Ramos (cell line): Measurements from ENCODE around the gene LEF1.

Experiments
- in situ Hi-C: fragments of 300-500 bp; cut with MboI; formaldehyde crosslinking; loops from one replicate; pipeline ENCODE4 v1.14.3; 2022; ENCODE audit warnings: low sequenced_read_pairs; ENCODE audit not compliant: unreplicated experiment

The LEF1 gene

DNA sequence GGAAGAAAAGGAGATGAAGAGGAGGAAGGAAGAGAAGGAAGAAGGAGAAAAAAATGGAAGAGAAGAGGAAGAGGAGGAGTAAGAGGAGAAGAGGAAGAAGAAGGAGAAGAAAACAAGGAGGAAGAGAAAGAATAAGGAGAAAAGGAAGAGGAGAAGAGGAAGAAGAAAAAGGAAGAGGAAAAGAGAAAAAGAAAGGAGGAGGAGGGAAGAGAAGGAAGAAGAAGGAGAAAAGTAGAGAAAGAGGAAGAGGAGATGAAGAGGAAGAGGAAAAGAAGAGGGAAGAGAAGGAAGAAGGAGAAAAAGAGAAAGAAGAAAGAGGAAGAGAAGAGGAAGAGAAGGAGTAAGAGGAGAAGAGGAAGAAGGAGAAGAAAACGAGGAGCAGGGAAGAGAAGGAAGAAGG is 11.8 kb upstream of the LEF1 start:
- in situ Hi-C loops, result no loop called here

DNA sequence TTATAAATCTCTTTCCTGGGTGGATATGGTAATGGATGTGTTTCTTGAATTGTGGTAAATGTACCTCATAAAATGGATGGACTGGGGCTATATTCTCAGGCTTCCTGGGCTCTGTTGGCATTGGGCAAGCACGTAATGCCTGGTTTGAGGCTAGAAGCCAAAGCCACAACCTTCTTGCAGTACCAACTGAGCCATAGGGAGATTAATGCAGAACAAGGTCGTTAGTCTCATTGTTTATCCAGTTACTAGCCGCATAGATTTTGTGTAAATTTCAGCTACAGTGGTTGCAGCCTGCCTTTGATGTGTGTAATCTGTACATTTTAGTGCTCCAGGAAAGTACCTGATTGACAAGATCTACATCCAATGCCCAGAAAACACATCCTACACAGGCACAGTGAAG is 7.2 kb upstream of the LEF1 start:
- in situ Hi-C loops, result no loop called here

DNA sequence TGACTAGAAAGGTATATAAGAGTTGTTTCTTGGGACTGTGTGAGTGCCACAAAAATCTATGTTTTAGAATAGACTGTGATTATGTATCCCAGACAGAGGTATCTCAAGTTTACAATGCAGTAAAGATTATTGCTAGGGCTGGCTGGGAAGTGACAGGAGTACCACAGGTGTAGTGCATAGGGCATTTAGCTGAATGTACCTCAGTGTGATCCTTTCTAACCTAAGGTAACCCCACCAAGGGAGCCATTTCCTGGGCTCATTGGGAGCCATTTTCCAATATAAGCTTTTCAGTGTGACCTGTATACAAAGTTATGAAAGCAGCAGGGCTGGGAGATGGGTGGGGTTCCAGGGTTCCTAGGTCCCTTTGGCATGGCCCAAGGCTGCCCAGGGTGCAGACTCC is 6.1 kb upstream of the LEF1 start:
- in situ Hi-C loops, result loop anchor here (5.0 to 25.0 kb wide), 2 partner anchors 148 to 463 kb away; partner anchors contain the start of gene PAPSS1

DNA sequence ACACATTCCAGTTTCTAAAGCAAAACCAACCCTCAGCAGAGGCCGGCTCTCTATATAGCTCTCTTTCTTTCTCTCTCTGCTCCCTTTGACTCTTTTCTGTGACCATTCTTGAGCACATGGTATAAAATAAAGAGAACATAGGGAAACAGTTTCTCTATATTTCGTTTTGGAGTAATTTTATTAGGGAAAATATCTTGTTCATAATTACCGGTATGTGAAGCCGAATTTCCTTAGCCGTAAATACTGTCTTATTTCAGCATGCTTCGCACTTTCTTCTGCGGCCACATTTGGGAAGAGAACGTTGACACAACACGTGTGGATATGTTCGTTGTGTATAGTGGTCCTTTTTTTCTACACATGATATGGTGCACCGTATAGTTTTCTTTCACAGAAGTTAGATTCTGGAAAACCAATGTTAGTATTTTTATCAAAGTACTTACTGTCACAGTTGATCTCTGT is 4.9 kb upstream of the LEF1 start:
- in situ Hi-C loops, result loop anchor here (5.0 to 25.0 kb wide), 2 partner anchors 146 to 461 kb away; partner anchors contain the start of gene PAPSS1

DNA sequence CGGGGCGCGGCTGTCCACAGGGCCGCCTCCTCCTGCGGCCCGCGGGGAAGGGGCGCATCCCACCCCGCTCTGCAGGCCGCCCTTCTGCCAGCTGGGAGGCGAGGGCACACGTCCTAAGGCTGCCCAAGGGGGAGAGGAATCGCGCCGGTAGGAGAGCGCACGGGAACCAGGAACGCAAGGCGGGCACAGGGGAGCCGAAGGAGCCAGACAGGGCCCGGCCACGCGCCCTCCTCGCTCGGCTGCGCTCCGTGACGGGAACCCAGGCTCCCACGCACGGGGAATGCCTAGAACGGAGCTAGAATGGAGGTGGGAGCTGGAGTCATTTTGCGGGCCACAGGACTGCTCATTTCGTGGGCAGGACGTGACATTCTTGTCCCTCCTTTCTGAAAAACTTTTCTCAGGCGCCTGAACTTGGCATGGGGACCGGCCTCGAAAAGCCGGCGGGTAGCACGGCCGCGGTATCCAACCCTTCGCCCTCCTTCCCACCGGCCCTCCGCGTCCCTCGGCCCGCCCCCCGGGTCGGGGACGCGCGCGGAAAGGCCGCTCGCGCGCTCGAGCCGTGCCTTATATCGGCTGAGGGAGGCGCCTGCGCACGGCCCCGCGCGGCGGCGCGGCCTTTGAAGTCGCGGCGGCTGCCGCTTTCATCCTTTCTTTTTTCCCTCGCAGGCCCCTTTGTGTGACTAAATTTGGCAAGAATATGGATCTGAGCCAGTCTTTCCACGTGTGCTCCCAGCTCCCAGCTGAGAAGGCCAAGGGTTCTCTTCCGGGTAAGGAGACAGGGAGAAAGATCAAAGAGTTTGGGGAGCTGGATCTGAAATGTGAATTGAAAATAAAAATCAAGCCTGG is 4.2 kb upstream of the LEF1 start:
- in situ Hi-C loops, result loop anchor here (5.0 to 25.0 kb wide), 2 partner anchors 146 to 461 kb away; partner anchors contain the start of gene PAPSS1

DNA sequence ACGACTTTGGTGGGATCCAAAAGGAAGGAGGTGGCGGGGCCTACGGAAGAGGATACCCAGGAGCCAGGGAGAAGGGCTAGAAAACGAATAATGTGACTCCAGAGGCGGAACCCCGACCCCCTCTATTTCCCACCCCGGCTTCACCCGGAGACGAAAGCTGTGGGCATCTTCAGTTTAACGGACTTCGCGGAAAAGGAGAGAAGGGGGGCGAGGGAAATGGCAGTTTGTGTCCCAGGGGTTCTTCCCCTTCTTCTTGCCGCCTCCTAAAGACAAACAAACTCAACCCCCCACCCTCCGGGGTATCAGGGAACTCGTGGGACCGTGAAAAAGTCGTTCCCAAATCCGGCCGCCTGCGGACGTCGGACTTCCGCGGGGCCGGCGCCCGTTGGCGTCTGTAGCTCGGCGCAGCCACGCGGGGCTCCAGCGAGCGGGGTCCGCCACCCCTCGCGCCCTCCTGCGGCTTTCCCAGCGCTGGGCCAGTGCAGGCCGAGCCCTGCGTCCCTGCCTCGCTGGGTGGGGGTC is 3.6 kb upstream of the LEF1 start:
- in situ Hi-C loops, result loop anchor here (5.0 to 25.0 kb wide), 2 partner anchors 145 to 460 kb away; partner anchors contain the start of gene PAPSS1

DNA sequence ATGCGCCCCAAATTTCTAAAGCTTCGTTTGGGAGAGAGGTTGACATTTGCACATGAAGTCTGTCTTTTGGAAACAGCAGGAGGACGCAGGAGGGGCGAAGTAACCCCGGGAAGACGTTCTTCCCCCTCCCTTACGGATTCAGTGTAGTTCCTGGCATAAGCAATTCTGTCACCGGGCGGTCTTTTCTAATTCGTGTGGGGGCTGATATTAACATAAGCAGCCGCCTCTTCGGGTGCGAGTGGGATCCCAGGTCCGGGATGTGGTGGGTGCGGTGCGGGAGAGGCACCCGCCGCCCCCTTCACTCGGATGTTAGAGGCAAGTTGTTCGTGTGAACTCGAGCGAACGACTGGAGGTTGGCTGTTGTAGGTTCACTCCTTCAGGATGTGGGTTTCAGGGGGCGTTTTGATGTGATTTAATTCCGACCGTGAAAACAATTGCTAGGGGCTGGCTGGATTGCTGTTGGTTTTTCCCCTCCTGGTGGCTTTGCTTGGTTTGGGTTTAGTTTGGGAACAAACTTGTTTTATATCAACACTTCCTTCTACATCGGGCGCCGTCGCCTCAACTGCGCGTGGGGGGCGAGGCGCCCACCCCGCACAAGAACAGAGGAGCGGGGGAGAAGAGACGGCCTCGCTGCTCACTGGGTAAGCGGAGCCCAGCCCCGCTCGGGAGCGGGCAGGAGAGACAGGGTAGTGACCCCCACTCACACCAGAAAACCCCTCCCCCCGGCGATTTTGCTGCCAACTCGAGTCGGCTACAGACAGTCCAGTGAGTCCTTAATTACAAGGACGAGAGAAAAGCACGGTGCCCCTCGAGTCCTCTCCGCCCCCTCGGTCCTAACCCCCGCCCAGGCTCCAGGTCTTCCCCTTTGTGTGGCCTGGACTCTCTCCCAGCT is 2.9 kb upstream of the LEF1 start:
- in situ Hi-C loops, result loop anchor here (5.0 to 25.0 kb wide), 2 partner anchors 144 to 459 kb away; partner anchors contain the start of gene PAPSS1

DNA sequence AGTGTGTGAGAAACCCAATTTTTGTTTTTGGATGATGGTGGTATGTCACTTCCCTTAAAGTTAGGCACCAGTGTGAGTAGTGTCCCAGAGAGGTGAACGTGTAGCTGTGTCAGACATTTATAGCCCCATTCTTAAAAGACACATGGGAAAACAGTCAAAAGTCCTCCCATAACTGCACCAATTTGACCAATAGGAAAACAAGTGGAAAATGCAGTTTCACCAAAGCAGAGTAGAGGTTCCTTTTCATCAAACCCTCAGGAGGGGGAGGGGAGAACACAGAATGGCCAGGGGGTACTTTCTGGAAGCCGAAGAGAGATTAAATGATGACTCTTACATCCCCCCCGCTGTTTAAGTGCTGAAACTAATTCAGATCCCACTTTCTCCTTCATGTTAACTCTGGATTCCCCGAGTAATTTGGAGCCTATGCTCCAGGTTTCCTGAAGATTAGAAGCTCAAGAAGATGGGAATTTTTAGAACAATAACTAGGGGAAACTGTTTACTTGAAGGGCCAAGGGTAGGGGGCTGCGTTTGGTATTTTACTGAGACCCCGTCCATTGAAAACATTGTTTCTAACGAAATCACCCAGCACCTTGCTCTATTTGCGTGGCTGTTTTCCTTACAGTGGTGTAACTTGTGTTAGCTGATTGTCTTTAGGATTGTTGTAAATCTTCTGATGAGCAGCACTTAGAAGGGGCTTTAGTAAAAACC is 2.1 kb upstream of the LEF1 start:
- in situ Hi-C loops, result loop anchor here (5.0 to 25.0 kb wide), 2 partner anchors 143 to 458 kb away; partner anchors contain the start of gene PAPSS1

DNA sequence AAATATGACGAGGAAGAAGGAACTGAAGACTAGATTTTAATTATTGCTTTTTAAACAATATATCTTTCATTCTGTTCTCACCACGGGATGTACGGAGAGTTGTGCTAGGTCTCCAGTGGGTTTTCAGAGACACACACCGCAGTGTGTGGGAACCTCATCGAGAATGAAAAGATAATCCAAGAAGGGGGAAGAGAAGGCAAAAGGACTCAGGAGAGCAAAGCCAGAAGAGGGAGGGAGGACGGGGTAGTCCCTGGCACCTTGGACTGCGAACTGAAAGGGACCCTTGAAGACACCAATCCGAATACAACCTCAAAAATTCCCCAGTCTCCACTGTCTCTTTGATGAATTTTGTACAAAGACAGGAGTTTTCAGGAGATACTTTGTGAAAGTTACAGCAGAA is 932 bp upstream of the LEF1 start:
- in situ Hi-C loops, result loop anchor here (5.0 to 25.0 kb wide), 2 partner anchors 142 to 457 kb away; partner anchors contain the start of gene PAPSS1

DNA sequence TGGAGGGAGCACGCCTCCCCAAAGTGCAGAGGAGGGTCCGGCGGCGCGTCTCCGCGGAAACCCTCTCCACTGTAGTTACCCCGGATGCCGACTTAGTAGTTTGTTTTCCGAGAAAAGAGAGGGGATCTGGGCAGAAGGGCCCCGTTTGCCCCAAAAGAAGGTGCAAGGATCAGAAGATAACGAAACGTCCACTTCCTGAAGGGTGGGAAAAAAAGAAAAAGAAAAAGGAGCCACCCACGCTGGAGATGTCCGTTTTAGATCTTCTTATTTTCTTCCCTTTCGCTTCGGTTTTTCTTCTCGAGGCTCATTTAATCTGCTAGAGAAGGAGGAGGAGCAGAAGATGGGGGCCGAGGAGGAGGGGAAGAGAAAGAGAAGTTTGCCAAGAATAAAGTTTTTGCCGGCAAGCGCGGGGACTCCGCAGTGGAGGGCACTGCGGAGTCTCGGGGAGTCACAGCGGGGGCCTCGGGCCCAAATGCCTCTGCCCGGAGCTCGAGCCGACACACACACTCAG is 517 bp downstream of the LEF1 start:
- in situ Hi-C loops, result loop anchor here (25.0 kb wide), 1 partner anchor 456 kb away; the partner anchor contains the start of gene PAPSS1

DNA sequence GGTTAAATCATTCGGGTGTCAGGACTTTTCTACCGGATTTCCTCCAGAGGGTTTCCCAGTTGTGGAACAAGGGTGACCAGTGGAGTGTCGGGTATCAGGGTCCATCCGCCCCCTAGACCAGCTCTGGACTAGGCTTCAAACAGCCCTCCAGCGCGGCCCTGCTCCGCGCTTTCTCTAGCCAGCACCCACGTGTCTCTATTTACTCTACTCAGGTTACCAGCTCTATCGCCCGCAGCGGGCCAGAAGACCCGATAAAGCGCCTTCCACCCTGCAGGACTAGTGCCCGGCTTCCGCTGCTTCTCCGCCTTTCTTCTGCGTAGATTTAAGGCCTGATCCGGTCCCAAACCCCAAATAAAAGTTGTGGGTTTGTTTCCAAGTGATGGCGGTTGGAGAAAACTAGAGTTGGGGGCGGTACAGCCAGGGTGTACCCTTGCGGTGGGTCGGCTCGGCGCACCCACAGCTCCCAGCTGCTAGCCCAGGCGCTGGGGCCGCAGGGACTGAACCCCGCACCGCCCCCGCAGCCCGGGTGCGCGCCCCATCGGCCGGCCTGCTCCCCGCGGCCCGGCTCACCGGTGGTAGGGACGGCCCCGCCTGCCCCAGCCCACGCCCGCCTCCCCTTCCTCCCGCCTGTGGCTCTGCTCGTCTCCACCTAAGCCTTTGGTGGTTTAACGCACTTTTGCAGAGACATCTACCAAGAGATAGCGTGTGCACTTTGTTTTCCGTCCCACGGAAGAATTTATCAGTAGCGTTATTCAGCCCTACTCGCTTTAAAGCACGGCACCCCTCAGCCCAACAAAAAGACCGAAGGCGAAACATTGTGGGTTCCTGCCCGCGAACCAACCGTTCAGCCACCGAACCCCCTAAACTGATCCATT is 2.1 kb downstream of the LEF1 start:
- in situ Hi-C loops, result loop anchor here (25.0 kb wide), 1 partner anchor 454 kb away; the partner anchor contains the start of gene PAPSS1

DNA sequence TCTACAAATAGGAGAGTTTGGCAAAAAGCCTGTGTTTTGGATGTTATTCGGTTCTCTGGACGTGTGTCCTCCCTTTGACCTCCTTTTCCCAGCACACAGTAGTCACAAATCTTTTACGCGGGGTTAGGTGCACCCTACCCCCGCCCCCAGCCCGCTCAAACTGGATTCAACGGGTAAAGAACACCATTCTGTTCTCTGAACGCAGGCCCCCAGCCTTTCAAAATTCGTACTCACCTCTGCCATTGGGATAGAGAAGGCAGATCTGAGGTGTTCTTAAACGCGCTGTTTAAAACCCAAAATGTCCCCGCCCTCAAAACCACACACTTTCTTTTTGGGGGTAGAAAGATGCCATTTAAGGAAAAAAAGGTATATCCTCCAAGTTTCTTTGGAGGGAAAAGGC is 2.7 kb downstream of the LEF1 start:
- in situ Hi-C loops, result loop anchor here (25.0 kb wide), 1 partner anchor 454 kb away; the partner anchor contains the start of gene PAPSS1

DNA sequence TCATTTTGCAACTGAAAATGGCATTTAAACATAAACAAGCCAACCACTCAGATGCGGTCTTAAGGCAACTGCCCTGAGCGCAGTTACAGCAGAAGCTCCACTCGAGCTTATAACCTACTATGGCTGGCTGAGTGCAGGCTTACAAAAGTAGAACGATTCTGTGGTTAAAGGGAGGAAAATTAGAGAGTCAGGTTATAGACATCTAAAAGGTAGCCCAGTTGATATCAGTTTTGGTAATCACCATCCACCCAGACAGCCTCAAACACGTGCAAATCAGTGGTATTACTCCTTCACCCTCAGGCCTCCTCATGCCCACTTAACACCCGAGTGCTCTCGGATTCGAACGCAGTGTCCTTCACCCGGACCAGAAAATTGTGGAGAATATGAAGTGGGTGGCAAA is 3.1 kb downstream of the LEF1 start:
- in situ Hi-C loops, result loop anchor here (25.0 kb wide), 1 partner anchor 453 kb away; the partner anchor contains the start of gene PAPSS1

DNA sequence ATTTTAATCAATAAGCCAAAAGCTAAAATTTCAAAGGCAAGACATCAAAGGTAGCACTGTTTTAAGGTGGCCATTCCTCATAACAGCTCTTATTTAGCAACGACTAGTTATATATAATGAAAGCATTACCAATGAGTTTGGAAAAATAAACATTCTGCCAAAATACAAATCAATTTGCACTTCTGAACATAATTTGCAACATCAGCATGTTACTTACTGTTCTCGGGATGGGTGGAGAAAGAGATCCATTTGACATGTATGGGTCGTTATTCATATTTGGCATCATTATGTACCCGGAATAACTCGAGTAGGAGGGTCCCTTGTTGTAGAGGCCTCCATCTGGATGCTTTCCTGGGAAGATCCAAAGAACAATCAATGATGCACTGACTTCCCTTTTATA is 5.4 kb downstream of the LEF1 start:
- in situ Hi-C loops, result loop anchor here (25.0 kb wide), 1 partner anchor 451 kb away; the partner anchor contains the start of gene PAPSS1

DNA sequence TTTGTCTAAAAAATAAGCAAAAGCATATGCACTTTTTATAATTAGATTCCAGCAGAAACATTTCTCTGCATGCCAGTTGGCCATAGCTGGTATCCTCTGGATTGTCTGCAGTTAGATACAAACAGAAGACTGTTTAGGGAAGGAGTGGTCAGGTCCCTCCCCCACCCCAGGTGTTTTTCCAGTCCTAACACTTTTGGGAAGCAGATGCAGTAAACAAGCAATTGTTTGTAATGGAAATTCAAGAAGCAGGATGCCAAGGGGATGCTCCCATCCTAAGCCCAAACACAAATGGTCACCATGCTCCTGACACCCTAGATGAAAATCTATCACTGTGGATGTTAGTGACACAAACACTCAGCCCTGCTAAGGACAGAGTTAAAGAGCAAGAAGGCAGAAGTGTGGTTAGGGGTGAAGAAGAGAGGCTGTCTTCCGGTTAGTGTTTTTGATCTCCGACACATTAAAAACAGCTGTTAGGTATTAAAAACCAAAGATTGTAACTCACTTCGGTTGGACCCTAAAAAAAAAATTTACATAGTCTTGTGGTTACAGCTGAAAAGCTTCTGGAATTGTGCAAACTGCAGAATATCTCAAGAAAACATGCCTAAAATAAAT is 7.9 kb downstream of the LEF1 start:
- in situ Hi-C loops, result loop anchor here (25.0 kb wide), 1 partner anchor 449 kb away; the partner anchor contains the start of gene PAPSS1

DNA sequence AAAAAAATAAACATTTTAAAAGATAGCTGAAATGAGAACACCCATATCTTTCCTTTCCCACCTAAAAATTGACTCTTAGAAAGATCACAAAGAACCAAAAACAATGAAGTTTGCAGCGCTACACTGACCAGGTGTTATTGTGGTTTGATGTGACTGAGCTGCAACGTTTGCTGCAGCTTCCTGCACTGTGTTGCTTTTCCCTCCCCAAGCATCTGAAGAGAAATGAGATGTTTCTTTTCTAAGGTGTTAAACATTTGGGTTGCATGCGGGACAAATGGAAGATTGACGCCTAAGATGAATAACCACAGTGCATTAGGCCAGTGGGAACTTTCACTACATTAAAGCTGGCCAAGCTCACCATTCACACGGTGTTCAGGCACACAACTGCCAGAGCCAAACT is 8.9 kb downstream of the LEF1 start:
- in situ Hi-C loops, result loop anchor here (25.0 kb wide), 1 partner anchor 448 kb away; the partner anchor contains the start of gene PAPSS1

DNA sequence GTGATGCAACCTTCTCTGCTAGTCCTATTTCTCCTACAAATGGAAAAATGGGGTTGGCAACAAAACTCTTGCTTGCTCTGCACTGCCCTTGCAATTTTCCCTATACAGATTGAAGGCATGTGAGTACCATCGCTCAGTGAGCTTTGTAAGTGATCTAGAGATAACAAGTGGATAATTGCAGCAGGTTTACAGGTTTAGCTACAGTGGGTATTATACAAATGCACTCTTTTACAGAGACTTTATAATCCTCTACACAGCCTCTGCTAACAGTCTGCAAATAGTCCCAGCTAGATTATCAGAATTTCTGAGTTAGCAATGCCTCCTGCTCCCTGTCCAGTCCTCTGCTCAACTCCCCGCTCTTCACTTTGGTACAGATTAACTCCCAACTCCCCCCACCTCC is 11.1 kb downstream of the LEF1 start:
- in situ Hi-C loops, result loop anchor here (25.0 kb wide), 1 partner anchor 445 kb away; the partner anchor contains the start of gene PAPSS1
